IPS-18c (cell line): Measurements from ENCODE around the gene CACNA1C.

Source experiments
- H3K4me3 ChIP-seq: 2 replicates; pipeline ENCODE4 v1.7.0; 2013; ENCODE audit warnings: low read depth, mild to moderate bottlenecking, low read length, moderate library complexity; ENCODE audit not compliant: insufficient read depth
- H3K9me3 ChIP-seq: one replicate; pipeline ENCODE4 v1.6.1; 2013; ENCODE audit warnings: mild to moderate bottlenecking, low read length, moderate library complexity; ENCODE audit not compliant: control insufficient read depth, insufficient read depth

Gene CACNA1C

GRCh38 chr12:2360630-2361170, 307.9 kb downstream of the CACNA1C start:
- no peak overlapping the region for H3K4me3 ChIP-seq
- no peaks in the 10 kb centered on the region for H3K9me3 ChIP-seq

- H3K9me3 ChIP-seq: no peaks in the 10 kb centered on the region
- no peak overlapping the region for H3K4me3 ChIP-seq
Measured at GRCh38 chr12:2363836-2364609, 311.2 kb downstream of the CACNA1C start.

GRCh38 chr12:2364631-2365051, 311.9 kb downstream of the CACNA1C start:
- H3K4me3 ChIP-seq: no peak overlapping the region
- no peaks in the 10 kb centered on the region for H3K9me3 ChIP-seq

GRCh38 chr12:2366711-2367110, 313.9 kb downstream of the CACNA1C start:
- Histone ChIP-seq H3K9me3 (no peaks in the 10 kb centered on the region), H3K4me3 (no peak overlapping the region)

- H3K9me3 ChIP-seq: no peaks in the 10 kb centered on the region
- no peak overlapping the region for H3K4me3 ChIP-seq
Measured at GRCh38 chr12:2372178-2372577, 319.4 kb downstream of the CACNA1C start.

- no peaks in the 10 kb centered on the region for H3K9me3 ChIP-seq
- H3K4me3 ChIP-seq: no peak overlapping the region
Measured at GRCh38 chr12:2372735-2373134, 319.9 kb downstream of the CACNA1C start.

- no peaks in the 10 kb centered on the region for H3K9me3 ChIP-seq
- H3K4me3 ChIP-seq: no peak overlapping the region
Measured at GRCh38 chr12:2373307-2373706, 320.5 kb downstream of the CACNA1C start.

- H3K9me3 ChIP-seq: no peaks in the 10 kb centered on the region
- H3K4me3 ChIP-seq: no peak overlapping the region
Measured at GRCh38 chr12:2374092-2374906, 321.5 kb downstream of the CACNA1C start.

- H3K4me3 ChIP-seq: no peak overlapping the region
- no peaks in the 10 kb centered on the region for H3K9me3 ChIP-seq
Measured at GRCh38 chr12:2375871-2376270, 323.1 kb downstream of the CACNA1C start.

- Histone ChIP-seq H3K9me3 (no peaks in the 10 kb centered on the region), H3K4me3 (no peak overlapping the region)
Measured at GRCh38 chr12:2376908-2377657, 324.3 kb downstream of the CACNA1C start.

- Histone ChIP-seq H3K9me3 (no peaks in the 10 kb centered on the region), H3K4me3 (no peak overlapping the region)
Measured at GRCh38 chr12:2378835-2379330, 326.1 kb downstream of the CACNA1C start.

GRCh38 chr12:2380946-2381345, 328.2 kb downstream of the CACNA1C start:
- Histone ChIP-seq H3K4me3 (no peak overlapping the region), H3K9me3 (no peaks in the 10 kb centered on the region)

- Histone ChIP-seq H3K4me3 (no peak overlapping the region), H3K9me3 (no peaks in the 10 kb centered on the region)
Measured at GRCh38 chr12:2382370-2383155, 329.8 kb downstream of the CACNA1C start.

- Histone ChIP-seq H3K4me3 (no peak overlapping the region), H3K9me3 (no peaks in the 10 kb centered on the region)
Measured at GRCh38 chr12:2383325-2384028, 330.7 kb downstream of the CACNA1C start.

- H3K9me3 ChIP-seq: no peaks in the 10 kb centered on the region
- no peak overlapping the region for H3K4me3 ChIP-seq
Measured at GRCh38 chr12:2384029-2384386, 331.2 kb downstream of the CACNA1C start.
